Measurements from ENCODE around the gene PRKRA. TPM values are rescaled to one million over a fixed set of nuclear protein-coding genes. Genes with fewer than 3 reads are reported as not detected.

PRKRA gene
- total and polyA plus RNA-seq, 2 of the 13 experiments (the other 11 are each of a cell fraction or from before 2014, with no cell fraction given) = 53.1 to 74.7 TPM

DNA sequence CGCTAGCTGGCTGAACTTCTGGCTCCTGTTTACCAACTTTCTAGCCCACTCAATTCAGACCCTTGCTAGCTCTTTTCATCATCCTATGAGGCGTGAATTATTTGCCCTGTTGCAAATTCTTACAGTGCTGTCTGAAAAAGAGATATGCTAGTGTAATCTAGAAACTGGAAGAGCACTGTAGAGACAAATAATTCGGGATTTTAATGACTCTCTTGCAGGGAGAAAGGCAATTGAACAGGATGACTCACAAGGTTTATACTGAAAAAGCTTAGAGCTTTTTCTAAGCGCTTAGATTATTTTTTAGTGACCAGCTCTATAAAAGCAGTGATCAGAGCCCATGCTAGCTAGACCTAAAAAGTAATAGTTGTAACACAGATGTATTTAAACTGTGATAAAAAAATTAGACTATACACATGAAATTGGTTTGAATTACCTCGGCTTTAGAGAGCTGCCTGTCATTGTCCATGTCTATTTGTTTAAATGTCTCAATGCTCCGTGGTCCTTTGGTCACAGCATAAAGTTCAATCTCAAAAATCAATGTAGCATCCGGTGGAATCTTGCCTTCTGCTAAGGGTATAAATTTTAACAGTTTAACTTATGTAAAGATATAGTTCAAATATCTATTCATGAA lies 18.4 kb upstream of the PRKRA start (continued):
- TF ChIP-seq, protein P1, sequence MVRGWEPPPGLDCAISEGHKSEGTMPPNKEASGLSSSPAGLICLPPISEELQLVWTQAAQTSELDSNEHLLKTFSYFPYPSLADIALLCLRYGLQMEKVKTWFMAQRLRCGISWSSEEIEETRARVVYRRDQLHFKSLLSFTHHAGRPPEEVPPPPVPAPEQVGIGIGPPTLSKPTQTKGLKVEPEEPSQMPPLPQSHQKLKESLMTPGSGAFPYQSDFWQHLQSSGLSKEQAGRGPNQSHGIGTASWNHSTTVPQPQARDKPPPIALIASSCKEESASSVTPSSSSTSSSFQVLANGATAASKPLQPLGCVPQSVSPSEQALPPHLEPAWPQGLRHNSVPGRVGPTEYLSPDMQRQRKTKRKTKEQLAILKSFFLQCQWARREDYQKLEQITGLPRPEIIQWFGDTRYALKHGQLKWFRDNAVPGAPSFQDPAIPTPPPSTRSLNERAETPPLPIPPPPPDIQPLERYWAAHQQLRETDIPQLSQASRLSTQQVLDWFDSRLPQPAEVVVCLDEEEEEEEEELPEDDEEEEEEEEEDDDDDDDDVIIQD (CRISPR knock-in tag; IDR thresholded peaks at IDR 0.05; ENCODE audit: low read depth) = peak; percentile 60; the same call in 1 of the 2 replicates
- 0 out of 2 replicates have a peak, but pooled peaks have one; percentile 29 for TF ChIP-seq GATAD1 (CRISPR knock-in tag; IDR thresholded peaks at IDR 0.05)
- no peak for TF ChIP-seq KDM4B (CRISPR knock-in tag; IDR thresholded peaks at IDR 0.05)
- TF ChIP-seq ERF (CRISPR knock-in tag; IDR thresholded peaks at IDR 0.05) = 0 out of 2 replicates have a peak, but pooled peaks have one; percentile 44
- TF ChIP-seq, protein P2, sequence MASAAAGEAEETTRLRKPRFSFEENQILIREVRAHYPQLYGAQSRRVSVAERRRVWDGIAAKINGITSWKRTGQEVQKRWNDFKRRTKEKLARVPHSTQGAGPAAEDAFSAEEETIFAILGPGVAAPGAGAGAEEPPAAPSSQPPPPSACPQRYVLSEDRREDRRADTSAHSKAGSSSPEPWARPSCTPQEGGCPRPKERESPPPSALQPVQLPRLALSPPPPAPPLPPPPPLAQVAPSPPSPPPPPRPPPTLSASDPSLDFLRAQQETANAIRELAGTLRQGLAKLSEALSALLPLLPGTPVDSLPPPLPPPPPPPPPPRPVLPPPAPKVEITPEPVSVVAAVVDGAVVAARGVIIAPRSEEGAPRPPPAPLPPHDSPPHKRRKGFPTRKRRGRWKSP (CRISPR knock-in tag; IDR thresholded peaks at IDR 0.05) = no peak
- peak; percentile 77; the same call in 1 of the 2 replicates for TF ChIP-seq POGZ (CRISPR knock-in tag; IDR thresholded peaks at IDR 0.05)
- TF ChIP-seq, protein P3, sequence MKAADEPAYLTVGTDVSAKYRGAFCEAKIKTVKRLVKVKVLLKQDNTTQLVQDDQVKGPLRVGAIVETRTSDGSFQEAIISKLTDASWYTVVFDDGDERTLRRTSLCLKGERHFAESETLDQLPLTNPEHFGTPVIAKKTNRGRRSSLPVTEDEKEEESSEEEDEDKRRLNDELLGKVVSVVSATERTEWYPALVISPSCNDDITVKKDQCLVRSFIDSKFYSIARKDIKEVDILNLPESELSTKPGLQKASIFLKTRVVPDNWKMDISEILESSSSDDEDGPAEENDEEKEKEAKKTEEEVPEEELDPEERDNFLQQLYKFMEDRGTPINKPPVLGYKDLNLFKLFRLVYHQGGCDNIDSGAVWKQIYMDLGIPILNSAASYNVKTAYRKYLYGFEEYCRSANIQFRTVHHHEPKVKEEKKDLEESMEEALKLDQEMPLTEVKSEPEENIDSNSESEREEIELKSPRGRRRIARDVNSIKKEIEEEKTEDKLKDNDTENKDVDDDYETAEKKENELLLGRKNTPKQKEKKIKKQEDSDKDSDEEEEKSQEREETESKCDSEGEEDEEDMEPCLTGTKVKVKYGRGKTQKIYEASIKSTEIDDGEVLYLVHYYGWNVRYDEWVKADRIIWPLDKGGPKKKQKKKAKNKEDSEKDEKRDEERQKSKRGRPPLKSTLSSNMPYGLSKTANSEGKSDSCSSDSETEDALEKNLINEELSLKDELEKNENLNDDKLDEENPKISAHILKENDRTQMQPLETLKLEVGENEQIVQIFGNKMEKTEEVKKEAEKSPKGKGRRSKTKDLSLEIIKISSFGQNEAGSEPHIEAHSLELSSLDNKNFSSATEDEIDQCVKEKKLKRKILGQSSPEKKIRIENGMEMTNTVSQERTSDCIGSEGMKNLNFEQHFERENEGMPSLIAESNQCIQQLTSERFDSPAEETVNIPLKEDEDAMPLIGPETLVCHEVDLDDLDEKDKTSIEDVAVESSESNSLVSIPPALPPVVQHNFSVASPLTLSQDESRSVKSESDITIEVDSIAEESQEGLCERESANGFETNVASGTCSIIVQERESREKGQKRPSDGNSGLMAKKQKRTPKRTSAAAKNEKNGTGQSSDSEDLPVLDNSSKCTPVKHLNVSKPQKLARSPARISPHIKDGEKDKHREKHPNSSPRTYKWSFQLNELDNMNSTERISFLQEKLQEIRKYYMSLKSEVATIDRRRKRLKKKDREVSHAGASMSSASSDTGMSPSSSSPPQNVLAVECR (CRISPR knock-in tag; IDR thresholded peaks at IDR 0.05; ENCODE audit: borderline replicate concordance) = no peak; the same call in 1 of the 2 replicates
- no peak for TF ChIP-seq ZNF451 (CRISPR knock-in tag; IDR thresholded peaks at IDR 0.05)
- no peak for TF ChIP-seq GZF1 (CRISPR knock-in tag; IDR thresholded peaks at IDR 0.05)
- TF ChIP-seq, protein P4, sequence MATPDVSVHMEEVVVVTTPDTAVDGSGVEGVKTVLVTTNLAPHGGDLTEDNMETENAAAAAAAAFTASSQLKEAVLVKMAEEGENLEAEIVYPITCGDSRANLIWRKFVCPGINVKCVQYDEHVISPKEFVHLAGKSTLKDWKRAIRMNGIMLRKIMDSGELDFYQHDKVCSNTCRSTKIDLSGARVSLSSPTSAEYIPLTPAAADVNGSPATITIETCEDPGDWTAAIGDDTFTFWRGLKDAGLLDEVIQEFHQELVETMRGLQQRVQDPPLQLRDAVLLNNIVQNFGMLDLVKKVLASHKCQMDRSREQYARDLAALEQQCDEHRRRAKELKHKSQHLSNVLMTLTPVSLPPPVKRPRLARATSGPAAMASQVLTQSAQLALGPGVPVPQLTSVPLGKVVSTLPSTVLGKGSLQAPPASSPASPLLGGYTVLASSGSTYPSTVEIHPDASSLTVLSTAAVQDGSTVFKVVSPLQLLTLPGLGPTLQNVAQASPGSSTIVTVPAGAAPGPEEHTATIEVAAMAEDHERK (CRISPR knock-in tag; IDR thresholded peaks at IDR 0.05; ENCODE audit: low read depth) = no peak
- TF ChIP-seq, protein P5, sequence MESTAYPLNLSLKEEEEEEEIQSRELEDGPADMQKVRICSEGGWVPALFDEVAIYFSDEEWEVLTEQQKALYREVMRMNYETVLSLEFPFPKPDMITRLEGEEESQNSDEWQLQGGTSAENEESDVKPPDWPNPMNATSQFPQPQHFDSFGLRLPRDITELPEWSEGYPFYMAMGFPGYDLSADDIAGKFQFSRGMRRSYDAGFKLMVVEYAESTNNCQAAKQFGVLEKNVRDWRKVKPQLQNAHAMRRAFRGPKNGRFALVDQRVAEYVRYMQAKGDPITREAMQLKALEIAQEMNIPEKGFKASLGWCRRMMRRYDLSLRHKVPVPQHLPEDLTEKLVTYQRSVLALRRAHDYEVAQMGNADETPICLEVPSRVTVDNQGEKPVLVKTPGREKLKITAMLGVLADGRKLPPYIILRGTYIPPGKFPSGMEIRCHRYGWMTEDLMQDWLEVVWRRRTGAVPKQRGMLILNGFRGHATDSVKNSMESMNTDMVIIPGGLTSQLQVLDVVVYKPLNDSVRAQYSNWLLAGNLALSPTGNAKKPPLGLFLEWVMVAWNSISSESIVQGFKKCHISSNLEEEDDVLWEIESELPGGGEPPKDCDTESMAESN (CRISPR knock-in tag; conservative IDR thresholded peaks at IDR 0.05) = 0 out of 2 replicates have a peak, but pooled peaks have one; percentile 45
- peak; percentile 33; the same call in 1 of the 2 replicates for TF ChIP-seq GFI1 (CRISPR knock-in tag; IDR thresholded peaks at IDR 0.05; ENCODE audit: borderline replicate concordance)
- peak; percentile 55; the same call in 1 of the 2 replicates for TF ChIP-seq MIER2 (CRISPR knock-in tag; IDR thresholded peaks at IDR 0.05)
- no peak for TF ChIP-seq MATR3 (CRISPR knock-in tag; IDR thresholded peaks at IDR 0.05)
- TF ChIP-seq, protein P6, sequence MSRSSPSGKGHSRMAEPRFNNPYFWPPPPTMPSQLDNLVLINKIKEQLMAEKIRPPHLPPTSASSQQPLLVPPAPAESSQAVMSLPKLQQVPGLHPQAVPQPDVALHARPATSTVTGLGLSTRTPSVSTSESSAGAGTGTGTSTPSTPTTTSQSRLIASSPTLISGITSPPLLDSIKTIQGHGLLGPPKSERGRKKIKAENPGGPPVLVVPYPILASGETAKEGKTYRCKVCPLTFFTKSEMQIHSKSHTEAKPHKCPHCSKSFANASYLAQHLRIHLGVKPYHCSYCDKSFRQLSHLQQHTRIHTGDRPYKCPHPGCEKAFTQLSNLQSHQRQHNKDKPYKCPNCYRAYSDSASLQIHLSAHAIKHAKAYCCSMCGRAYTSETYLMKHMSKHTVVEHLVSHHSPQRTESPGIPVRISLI (CRISPR knock-in tag; IDR thresholded peaks at IDR 0.05; ENCODE audit: borderline replicate concordance) = no peak
- TF ChIP-seq ZFP36 (IDR thresholded peaks at IDR 0.05; ENCODE audit: borderline replicate concordance, low read depth, low read length, partially characterized antibody) = no peak
